ENCODE results near the gene ZNF878. TPM values are rescaled to one million over a fixed set of nuclear protein-coding genes. Genes with fewer than 3 reads are reported as not detected.

Gene ZNF878
- total RNA-seq, 1 experiment from 2014 or later: not detected

DNA sequence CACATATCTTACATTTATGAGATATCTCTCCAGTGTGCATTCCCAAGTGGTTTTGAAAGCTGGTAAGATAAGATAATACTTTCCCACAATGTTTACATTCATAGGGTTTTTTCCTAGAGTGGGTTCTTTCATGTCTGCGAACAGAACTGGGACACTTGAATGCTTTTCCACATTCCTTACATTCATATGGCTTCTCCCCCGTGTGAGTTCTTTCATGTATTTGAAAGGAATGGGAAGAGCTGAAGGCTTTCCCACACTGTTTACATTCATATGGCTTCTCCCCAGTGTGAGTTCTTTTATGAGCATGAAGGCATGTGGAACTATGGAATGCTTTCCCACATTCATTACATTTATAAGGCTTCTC, 37.0 kb downstream of the ZNF878 start:
- H3K9me3 Mint-ChIP-seq (ENCODE audit: unreplicated experiment): peaks cover 28% of the 10 kb centered on the region
- H3K36me3 Mint-ChIP-seq (ENCODE audit: insufficient read depth, unreplicated experiment): peaks cover 6% of the 10 kb centered on the region
- H3K4me1 Mint-ChIP-seq (ENCODE audit: insufficient read depth, unreplicated experiment): no peaks in the 10 kb centered on the region
- no peak for TF ChIP-seq CTCF (IDR thresholded peaks at IDR 0.05; ENCODE audit: unreplicated experiment)
- no peak overlapping the region for H3K27ac Mint-ChIP-seq (ENCODE audit: low read depth, unreplicated experiment)
- ChIA-PET POLR2A (no interaction called here), CTCF (interaction anchor here (0.6 kb wide), 1 partner anchor 29 kb away, joined by 5 read pairs; no protein-coding TSS in a partner anchor)
- BruUV-seq (replicated peaks): no TSS peak
- intact Hi-C loops (cut with micrococcal nuclease): no loop called here
- H3K4me3 Mint-ChIP-seq (ENCODE audit: unreplicated experiment): no peak overlapping the region
- no peak for DNase-seq (ENCODE audit: unreplicated experiment)
- no peaks in the 10 kb centered on the region for H3K27me3 Mint-ChIP-seq (ENCODE audit: insufficient read depth, unreplicated experiment)

- Mint-ChIP-seq H3K4me1 (ENCODE audit: insufficient read depth, unreplicated experiment) (no peaks in the 10 kb centered on the region), H3K36me3 (ENCODE audit: insufficient read depth, unreplicated experiment) (peaks cover 6% of the 10 kb centered on the region), H3K27ac (ENCODE audit: low read depth, unreplicated experiment) (no peak overlapping the region), H3K9me3 (ENCODE audit: unreplicated experiment) (peaks cover 28% of the 10 kb centered on the region), H3K27me3 (ENCODE audit: insufficient read depth, unreplicated experiment) (no peaks in the 10 kb centered on the region), H3K4me3 (ENCODE audit: unreplicated experiment) (no peak overlapping the region)
- no TSS peak for BruUV-seq (replicated peaks)
- DNase-seq (ENCODE audit: unreplicated experiment): no peak
- TF ChIP-seq CTCF (IDR thresholded peaks at IDR 0.05; ENCODE audit: unreplicated experiment): no peak
- intact Hi-C loops (cut with micrococcal nuclease): no loop called here
- POLR2A ChIA-PET: no interaction called here
- CTCF ChIA-PET: interaction anchor here (0.6 kb wide), 1 partner anchor 28 kb away, joined by 5 read pairs; no protein-coding TSS in a partner anchor
Measured at GRCh38 chr19:12015015-12015752, 37.6 kb downstream of the ZNF878 start.

DNA sequence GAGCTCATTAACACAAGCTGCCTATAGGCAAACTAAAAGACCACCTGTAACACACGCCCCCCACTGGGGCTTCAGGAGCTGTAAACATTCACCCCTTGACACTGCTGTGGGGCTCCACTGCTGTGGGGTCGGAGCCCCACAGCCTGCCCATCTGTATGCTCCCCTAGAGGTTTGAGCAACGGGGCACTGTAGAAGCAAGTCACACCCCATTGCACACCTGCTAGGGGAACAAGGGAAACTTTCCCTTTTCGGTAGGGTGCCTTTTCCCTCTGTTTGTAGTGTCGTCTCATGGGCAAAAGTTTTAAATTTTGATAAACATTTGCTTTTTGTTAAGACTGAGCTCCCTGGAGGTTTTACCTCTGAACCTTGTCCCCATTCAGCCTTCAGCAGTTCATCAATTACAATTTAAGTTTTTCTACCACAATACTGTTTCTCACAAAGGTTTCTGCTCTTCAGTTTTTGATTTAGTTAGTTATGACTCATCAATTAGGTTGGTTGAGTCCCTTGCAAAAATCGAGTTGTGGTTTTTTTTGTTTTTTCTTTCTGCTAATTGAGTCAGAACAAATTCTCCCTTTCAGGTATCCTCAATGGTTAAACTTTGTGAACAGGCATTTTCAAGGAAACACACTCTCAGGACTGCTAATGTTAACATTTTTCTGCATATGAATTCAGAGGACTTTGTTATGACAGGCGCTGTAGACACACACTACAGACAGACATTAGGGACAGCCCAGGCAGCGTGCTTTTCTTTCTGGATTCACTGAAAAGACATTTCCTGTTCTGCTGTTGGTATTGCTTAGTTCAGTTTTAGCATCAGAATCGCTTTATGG, 52.4 kb downstream of the ZNF878 start:
- H3K27ac Mint-ChIP-seq (ENCODE audit: low read depth, unreplicated experiment): no peak overlapping the region
- H3K27me3 Mint-ChIP-seq (ENCODE audit: insufficient read depth, unreplicated experiment): no peaks in the 10 kb centered on the region

More for the DNA sequence above, 52.4 kb downstream of the ZNF878 start:
- Mint-ChIP-seq H3K9me3 (ENCODE audit: unreplicated experiment) (no peaks in the 10 kb centered on the region), H3K4me1 (ENCODE audit: insufficient read depth, unreplicated experiment) (no peaks in the 10 kb centered on the region), H3K4me3 (ENCODE audit: unreplicated experiment) (no peak overlapping the region), H3K36me3 (ENCODE audit: insufficient read depth, unreplicated experiment) (no peaks in the 10 kb centered on the region)
- no peak for DNase-seq (ENCODE audit: unreplicated experiment)
- ChIA-PET CTCF (interaction anchor here (1.3 kb wide), 1 partner anchor 11 kb away, joined by 3 read pairs; no protein-coding TSS in a partner anchor), POLR2A (no interaction called here)
- TF ChIP-seq CTCF (IDR thresholded peaks at IDR 0.05; ENCODE audit: unreplicated experiment): no peak
- BruUV-seq (replicated peaks): no TSS peak
- intact Hi-C loops (cut with micrococcal nuclease): no loop called here
